OCI-LY7 (cell line): ENCODE measurements around the gene SLC8B1. TPM values are rescaled to one million over a fixed set of nuclear protein-coding genes. Genes with fewer than 3 reads are reported as not detected.

Source experiments
- BruUV-seq: library from RNA; stranded (reverse); fragments of 400-500 nt; replicated peaks from 2 replicates; lab custom pipeline; 2021; lab: Mats Ljungman, UMichigan
- CTCF ChIA-PET: fragments of 300-600 bp; sonication (Branson Sonifier 250); formaldehyde crosslinking; loops from one replicate; lab custom pipeline; 2022; ENCODE audit warnings: antibody characterized with exemption; ENCODE audit not compliant: unreplicated experiment; lab: Charles Lee
- POLR2A ChIA-PET: fragments of 300-600 bp; sonication (Branson Sonifier 250); formaldehyde crosslinking; loops from one replicate; lab custom pipeline; 2022; ENCODE audit warnings: antibody characterized with exemption; lab: Charles Lee
- DNase-seq: peaks from one replicate; pipeline ENCODE4 v3.0.0-alpha.2; 2015; ENCODE audit warnings: low spot score
- H2AFZ ChIP-seq: fragments of 200-600 bp; sonication (generic), shearing (Covaris generic); 2 replicates; pipeline ENCODE4 v1.6.1; 2014; ENCODE audit warnings: mild to moderate bottlenecking, antibody characterized with exemption, low read length, moderate library complexity
- H3K27ac ChIP-seq: fragments of 200-600 bp; sonication (generic); 2 replicates; pipeline ENCODE4 v1.5.1; 2014; ENCODE audit warnings: mixed run types, low read depth, mild to moderate bottlenecking, moderate library complexity, low read length, inconsistent platforms; ENCODE audit not compliant: poor library complexity, severe bottlenecking
- H3K36me3 ChIP-seq: fragments of 200-600 bp; sonication (generic); 2 replicates; pipeline ENCODE4 v1.6.1; 2014; ENCODE audit warnings: mild to moderate bottlenecking, antibody characterized with exemption, low read length, moderate library complexity, mixed read lengths; ENCODE audit not compliant: insufficient read depth
- H3K4me1 ChIP-seq: fragments of 200-600 bp; sonication (generic); 2 replicates; pipeline ENCODE4 v1.5.1; 2014; ENCODE audit warnings: mild to moderate bottlenecking, low read length; ENCODE audit not compliant: insufficient read depth, poor library complexity, severe bottlenecking
- H3K4me2 ChIP-seq: fragments of 200-600 bp; sonication (generic); 2 replicates; pipeline ENCODE4 v1.6.1; 2014; ENCODE audit warnings: mild to moderate bottlenecking, low read length
- H3K4me3 ChIP-seq: fragments of 200-600 bp; sonication (generic); 2 replicates; pipeline ENCODE4 v1.5.1; 2014; ENCODE audit warnings: mild to moderate bottlenecking, low read depth, low read length; ENCODE audit not compliant: poor library complexity, severe bottlenecking
- H3K79me2 ChIP-seq: fragments of 200-600 bp; sonication (generic); 2 replicates; pipeline ENCODE4 v1.6.1; 2016; ENCODE audit warnings: low read depth, mild to moderate bottlenecking, low read length, moderate library complexity, mixed read lengths; ENCODE audit not compliant: insufficient read depth
- H3K9me2 ChIP-seq: fragments of 200-600 bp; sonication (generic); 2 replicates; pipeline ENCODE4 v1.6.1; 2016; ENCODE audit warnings: mild to moderate bottlenecking, low read length, mixed read lengths; ENCODE audit not compliant: insufficient read depth
- H3K9me3 ChIP-seq: fragments of 200-600 bp; sonication (generic); 2 replicates; pipeline ENCODE4 v1.6.1; 2014; ENCODE audit warnings: mild to moderate bottlenecking, mixed run types, low read length, mixed read lengths
- H4K20me1 ChIP-seq: fragments of 200-600 bp; sonication (generic); 2 replicates; pipeline ENCODE4 v1.6.1; 2014; ENCODE audit warnings: mild to moderate bottlenecking, antibody characterized with exemption, low read length, moderate library complexity, mixed read lengths; ENCODE audit not compliant: insufficient read depth
- CTCF ChIP-seq: fragments of 200-600 bp; sonication (generic); conservative IDR thresholded peaks from 2 replicates; pipeline ENCODE4 v1.5.1; 2014; ENCODE audit warnings: mild to moderate bottlenecking, antibody characterized with exemption, low read length, moderate library complexity, mixed read lengths
- EZH2phosphoT487 ChIP-seq: fragments of 200-600 bp; sonication (generic); IDR thresholded peaks from 2 replicates; pipeline ENCODE4 v1.6.1; 2018; ENCODE audit warnings: low read depth, borderline replicate concordance, mild to moderate bottlenecking, mixed run types, antibody characterized with exemption, low read length, moderate library complexity, mixed read lengths
- intact Hi-C: fragments of 100-400 bp; cut with micrococcal nuclease; formaldehyde crosslinking; loops from one replicate; pipeline ENCODE4 v1.10.0; 2022; ENCODE audit not compliant: unreplicated experiment
- total RNA-seq, 2 experiments: library from RNA; depleted of rRNA in 1 of 2; stranded (reverse); fragments of >200 nt in 1 of 2; shearing (Covaris generic) in 1 of 2; gene quantifications; 2 replicates each; pipeline ENCODE4 v1.2.3, GENCODE V29; 2014 to 2022

SLC8B1 gene
- total RNA-seq, 2 experiments from 2014 or later, result 47.1 to 57.2 TPM

- ChIA-PET POLR2A (no interaction called here), CTCF (no interaction called here)
- intact Hi-C loops, result no loop called here
- H3K27ac ChIP-seq, result no peak overlapping the region
- no peak overlapping the region for H2AFZ ChIP-seq
- H3K4me1 ChIP-seq, result no peaks in the 10 kb centered on the region
- H3K79me2 ChIP-seq, result no peaks in the 10 kb centered on the region
- H3K4me3 ChIP-seq, result no peak overlapping the region
- H3K36me3 ChIP-seq, result peaks cover 98% of the 10 kb centered on the region
- no peak for DNase-seq
- no TSS peak for BruUV-seq
- no peaks in the 10 kb centered on the region for H3K9me3 ChIP-seq
- no peak for TF ChIP-seq CTCF
- no peak for TF ChIP-seq EZH2phosphoT487
- no peaks in the 10 kb centered on the region for H3K9me2 ChIP-seq
- no peak overlapping the region for H3K4me2 ChIP-seq
- H4K20me1 ChIP-seq, result no peaks in the 10 kb centered on the region
Measured at GRCh38 chr12:113287146-113287898, 47.6 kb downstream of the SLC8B1 start.

- no peaks in the 10 kb centered on the region for H3K4me1 ChIP-seq
- intact Hi-C loops, result no loop called here
- no peak overlapping the region for H2AFZ ChIP-seq
- no peak for DNase-seq
- H3K79me2 ChIP-seq, result no peaks in the 10 kb centered on the region
- H3K36me3 ChIP-seq, result peaks cover 96% of the 10 kb centered on the region
- H3K9me3 ChIP-seq, result no peaks in the 10 kb centered on the region
- H3K27ac ChIP-seq, result no peak overlapping the region
- ChIA-PET CTCF (no interaction called here), POLR2A (no interaction called here)
- no peaks in the 10 kb centered on the region for H4K20me1 ChIP-seq
- TF ChIP-seq EZH2phosphoT487, result no peak
- no peak for TF ChIP-seq CTCF
- H3K9me2 ChIP-seq, result no peaks in the 10 kb centered on the region
- no TSS peak for BruUV-seq
- H3K4me2 ChIP-seq, result no peak overlapping the region
- H3K4me3 ChIP-seq, result no peak overlapping the region
Measured at GRCh38 chr12:113286712-113287111, 48.2 kb downstream of the SLC8B1 start.
